ENCODE data around the gene ARSA. TPM values are rescaled to one million over a fixed set of nuclear protein-coding genes. Genes with fewer than 3 reads are reported as not detected.

The ARSA gene
- total and polyA plus RNA-seq, 2 of the 13 experiments (the other 11 are each of a cell fraction or from before 2014, with no cell fraction given) = 9.0 to 11.5 TPM

GRCh38 chr22:50620593-50621355, 7.2 kb downstream of the ARSA start (continued):
- TF ChIP-seq TERF1 (CRISPR knock-in tag; IDR thresholded peaks at IDR 0.05) (no peak), ZBTB42 (CRISPR knock-in tag; IDR thresholded peaks at IDR 0.05) (no peak), ZUFSP (CRISPR knock-in tag; IDR thresholded peaks at IDR 0.05; ENCODE audit: borderline replicate concordance) (no peak), ZBTB38 (CRISPR knock-in tag; IDR thresholded peaks at IDR 0.05) (no peak), TFE3 (CRISPR knock-in tag; IDR thresholded peaks at IDR 0.05) (no peak), ZNF768 (CRISPR knock-in tag; IDR thresholded peaks at IDR 0.05) (no peak), ZNF598 (CRISPR knock-in tag; IDR thresholded peaks at IDR 0.05; ENCODE audit: borderline replicate concordance) (no peak), FOXP4 (CRISPR knock-in tag; IDR thresholded peaks at IDR 0.05) (peak; percentile 17; the same call in 1 of the 2 replicates), DRAP1 (CRISPR knock-in tag; IDR thresholded peaks at IDR 0.05) (no peak), ARID5B (CRISPR knock-in tag; IDR thresholded peaks at IDR 0.05) (no peak), HNF4A (CRISPR knock-in tag; IDR thresholded peaks at IDR 0.05) (no peak), HNF4G (IDR thresholded peaks at IDR 0.05; ENCODE audit: borderline replicate concordance, low read depth, low read length) (no peak), HNF4G (CRISPR knock-in tag; IDR thresholded peaks at IDR 0.05; ENCODE audit: borderline replicate concordance, low read depth) (no peak), CC2D1A (CRISPR knock-in tag; IDR thresholded peaks at IDR 0.05) (no peak), SKIL (CRISPR knock-in tag; IDR thresholded peaks at IDR 0.05; ENCODE audit: borderline replicate concordance) (peak; percentile 32; the same call in 1 of the 2 replicates)

Measured in HepG2 (cell line).